ENCODE results near the gene DAB2. TPM values are rescaled to one million over a fixed set of nuclear protein-coding genes. Genes with fewer than 3 reads are reported as not detected.

The DAB2 gene
- total and polyA plus RNA-seq, 8 donors = 96.8 to 162 (median 120) TPM

GRCh38 chr5:39450487-39450886 is 25.7 kb upstream of the DAB2 start:
- H3K36me3 ChIP-seq = no peaks in the 10 kb centered on the region
- TF ChIP-seq CTCF (IDR thresholded peaks at IDR 0.05) = no peak
- intact Hi-C loops (cut with DNase I) = no loop called here
- no peaks in the 10 kb centered on the region for H3K4me1 ChIP-seq
- no peak overlapping the region for H3K4me3 ChIP-seq
- no peak overlapping the region for H3K27ac ChIP-seq
- no peaks in the 10 kb centered on the region for H3K9me3 ChIP-seq
- DNase-seq (peak in 2 of 4 donors; percentile 42 to 51), ATAC-seq (no peak)
- H3K27me3 ChIP-seq = no peaks in the 10 kb centered on the region

GRCh38 chr5:39449591-39449990 is 24.8 kb upstream of the DAB2 start:
- Histone ChIP-seq H3K9me3 (no peaks in the 10 kb centered on the region), H3K4me3 (no peak overlapping the region), H3K27ac (no peak overlapping the region), H3K36me3 (no peaks in the 10 kb centered on the region), H3K27me3 (no peaks in the 10 kb centered on the region), H3K4me1 (no peaks in the 10 kb centered on the region)
- no peak for DNase-seq
- no peak for ATAC-seq
- intact Hi-C loops (cut with DNase I) = no loop called here
- no peak for TF ChIP-seq CTCF (IDR thresholded peaks at IDR 0.05)

- no peak overlapping the region for H3K4me3 ChIP-seq
- no peaks in the 10 kb centered on the region for H3K27me3 ChIP-seq
- DNase-seq (no peak), ATAC-seq (no peak)
- intact Hi-C loops (cut with DNase I) = no loop called here
- no peak overlapping the region for H3K27ac ChIP-seq
- H3K4me1 ChIP-seq = no peaks in the 10 kb centered on the region
- no peaks in the 10 kb centered on the region for H3K36me3 ChIP-seq
- H3K9me3 ChIP-seq = no peaks in the 10 kb centered on the region
- no peak for TF ChIP-seq CTCF (IDR thresholded peaks at IDR 0.05)
Measured at GRCh38 chr5:39448506-39449128, 23.8 kb upstream of the DAB2 start.

GRCh38 chr5:39447968-39448367 is 23.2 kb upstream of the DAB2 start:
- Histone ChIP-seq H3K4me3 (no peak overlapping the region), H3K27me3 (no peaks in the 10 kb centered on the region), H3K4me1 (no peaks in the 10 kb centered on the region), H3K27ac (no peak overlapping the region), H3K36me3 (no peaks in the 10 kb centered on the region), H3K9me3 (no peaks in the 10 kb centered on the region)
- DNase-seq (no peak), ATAC-seq (no peak)
- intact Hi-C loops (cut with DNase I) = no loop called here
- no peak for TF ChIP-seq CTCF (IDR thresholded peaks at IDR 0.05)

- no peak overlapping the region for H3K27ac ChIP-seq
Measured at GRCh38 chr5:39447059-39447458, 22.3 kb upstream of the DAB2 start.

More at GRCh38 chr5:39447059-39447458, 22.3 kb upstream of the DAB2 start:
- H3K9me3 ChIP-seq = no peaks in the 10 kb centered on the region
- intact Hi-C loops (cut with DNase I) = no loop called here
- H3K36me3 ChIP-seq = no peaks in the 10 kb centered on the region
- H3K4me1 ChIP-seq = no peaks in the 10 kb centered on the region
- ATAC-seq (no peak), DNase-seq (no peak)
- no peaks in the 10 kb centered on the region for H3K27me3 ChIP-seq
- no peak for TF ChIP-seq CTCF (IDR thresholded peaks at IDR 0.05)
- H3K4me3 ChIP-seq = no peak overlapping the region

All from left lung (tissue), 10 donors.